ENCODE results near the gene TUFT1. TPM values are rescaled to one million over a fixed set of nuclear protein-coding genes. Genes with fewer than 3 reads are reported as not detected.

The TUFT1 gene
- total RNA-seq, 4 donors from 2014 or later, result 15.1 to 20.4 (median 17.5) TPM

- Histone ChIP-seq H3K36me3 (no peaks in the 10 kb centered on the region), H3K27me3 (no peaks in the 10 kb centered on the region), H3K4me3 (no peak overlapping the region), H3K9me3 (no peaks in the 10 kb centered on the region), H3K27ac (no peak overlapping the region), H3K4me1 (peaks cover 0 to 8% (median 0%) of the 10 kb centered on the region in 3 donors)
- peak; percentile 65 for ATAC-seq
- WGBS, 2 donors (ENCODE audit: low coverage in 1 of 2), result 8 to 72% methylated on average over 4 to 5 of the region's 12 CpGs
- no peak for TF ChIP-seq EP300 (IDR thresholded peaks at IDR 0.05)
- no peak for TF ChIP-seq POLR2A (IDR thresholded peaks at IDR 0.05)
- peak in 3 of 4 experiments; percentile 70 to 91 (median 76) for TF ChIP-seq CTCF (IDR thresholded peaks at IDR 0.05)
- no peak for TF ChIP-seq POLR2AphosphoS5 (IDR thresholded peaks at IDR 0.05)
Observed at GRCh38 chr1:151534662-151535278, 5.3 kb upstream of the TUFT1 start.

GRCh38 chr1:151535326-151536271 is 4.5 kb upstream of the TUFT1 start:
- no peak for ATAC-seq
- Histone ChIP-seq H3K4me3 (no peak overlapping the region), H3K27ac (no peak overlapping the region), H3K4me1 (peaks cover 0 to 14% (median 0%) of the 10 kb centered on the region in 3 donors), H3K36me3 (no peaks in the 10 kb centered on the region), H3K27me3 (no peaks in the 10 kb centered on the region), H3K9me3 (no peaks in the 10 kb centered on the region)
- WGBS, 2 donors (ENCODE audit: low coverage in 1 of 2), result 79 to 92% methylated on average over 2 to 5 of the region's 6 CpGs
- TF ChIP-seq EP300 (IDR thresholded peaks at IDR 0.05), result no peak
- no peak for TF ChIP-seq POLR2A (IDR thresholded peaks at IDR 0.05)
- TF ChIP-seq CTCF (IDR thresholded peaks at IDR 0.05), result no peak

- ATAC-seq, result no peak
- H3K4me1 ChIP-seq, result peaks cover 0 to 23% (median 0%) of the 10 kb centered on the region in 3 donors
- H3K36me3 ChIP-seq, result no peaks in the 10 kb centered on the region
- no peaks in the 10 kb centered on the region for H3K27me3 ChIP-seq
- WGBS, 2 donors (ENCODE audit: low coverage in 1 of 2), result 78 to 88% methylated on average over 6 to 7 of the region's 7 CpGs
- no peaks in the 10 kb centered on the region for H3K9me3 ChIP-seq
- H3K4me3 ChIP-seq, result no peak overlapping the region
- TF ChIP-seq CTCF (IDR thresholded peaks at IDR 0.05), result no peak
- TF ChIP-seq POLR2AphosphoS5 (IDR thresholded peaks at IDR 0.05), result no peak
- no peak for TF ChIP-seq EP300 (IDR thresholded peaks at IDR 0.05)
- no peak overlapping the region for H3K27ac ChIP-seq
Observed at GRCh38 chr1:151536499-151536898, 3.6 kb upstream of the TUFT1 start.

GRCh38 chr1:151537112-151537511 is 3.0 kb upstream of the TUFT1 start:
- H3K36me3 ChIP-seq, result no peaks in the 10 kb centered on the region
- no peak for ATAC-seq
- H3K27ac ChIP-seq, result no peak overlapping the region
- WGBS, 2 donors (ENCODE audit: low coverage in 1 of 2), result 67 to 80% methylated on average over 1 to 3 of the region's 9 CpGs
- H3K27me3 ChIP-seq, result no peaks in the 10 kb centered on the region
- H3K4me1 ChIP-seq, result peaks cover 0 to 29% (median under 1%) of the 10 kb centered on the region in 3 donors
- H3K4me3 ChIP-seq, result no peak overlapping the region
- H3K9me3 ChIP-seq, result no peaks in the 10 kb centered on the region
- TF ChIP-seq POLR2AphosphoS5 (IDR thresholded peaks at IDR 0.05) (peak; percentile 14), EP300 (IDR thresholded peaks at IDR 0.05) (no peak)

- peak; percentile 68 for ATAC-seq
- 0 to 17% methylated on average over 1 to 2 of the region's 7 CpGs for WGBS, 2 donors (ENCODE audit: low coverage in 1 of 2)
- H3K4me3 ChIP-seq, result peak overlapping the region; percentile 58 to 77
Observed at GRCh38 chr1:151539321-151540020, 638 bp upstream of the TUFT1 start.

More at GRCh38 chr1:151539321-151540020, 638 bp upstream of the TUFT1 start:
- H3K9me3 ChIP-seq, result no peaks in the 10 kb centered on the region
- TF ChIP-seq EP300 (IDR thresholded peaks at IDR 0.05), result no peak
- no peak for TF ChIP-seq CTCF (IDR thresholded peaks at IDR 0.05)
- peak; percentile 18 for TF ChIP-seq POLR2AphosphoS5 (IDR thresholded peaks at IDR 0.05)
- no peak for TF ChIP-seq POLR2A (IDR thresholded peaks at IDR 0.05)
- H3K27ac ChIP-seq, result peak overlapping the region; percentile 16 to 94 (median 90)
- H3K27me3 ChIP-seq, result no peaks in the 10 kb centered on the region
- peaks cover 0 to 45% (median 3%) of the 10 kb centered on the region in 3 donors for H3K4me1 ChIP-seq
- H3K36me3 ChIP-seq, result no peaks in the 10 kb centered on the region
